HEK293 (cell line): ENCODE results near the gene RPL23.
A peak's percentile ranks its signal among the peaks of the same experiment; 100 is the strongest.

Source experiments
- CTCF ChIA-PET: fragments of 350-600 bp; formaldehyde crosslinking; extraction: SDS; loops from one replicate; lab custom pipeline; 2021; ENCODE audit warnings: antibody characterized with exemption; lab: Yijun Ruan, JAX
- POLR2A ChIA-PET: fragments of 300-600 bp; formaldehyde crosslinking; extraction: SDS; loops from one replicate; lab custom pipeline; 2020; ENCODE audit warnings: antibody characterized with exemption, inconsistent platforms; lab: Yijun Ruan, JAX
- H3K27ac ChIP-seq: fragments of 200-500 bp; sonication (Bioruptor generic); 2 replicates; pipeline ENCODE4 v1.5.1; 2014; ENCODE audit warnings: low read depth, low read length, control low read depth, inconsistent platforms; ENCODE audit errors: extremely low read depth
- H3K36me3 ChIP-seq, 2 experiments: fragments of 200-500 bp in 1 of 2; sonication (Bioruptor generic) in 1 of 2; 1 replicate in 1 of 2; 2 replicates in 1 of 2; pipeline ENCODE4 v1.5.1; 2014 to 2017; ENCODE audit warnings: inconsistent platforms in 2 of 2, low read length in 2 of 2; ENCODE audit not compliant: control insufficient read depth in 2 of 2, insufficient read depth in 1 of 2
- H3K4me1 ChIP-seq: fragments of 200-500 bp; sonication (Bioruptor generic); 2 replicates; pipeline ENCODE4 v1.5.1; 2014; ENCODE audit warnings: mild to moderate bottlenecking, low read length, inconsistent platforms; ENCODE audit not compliant: control insufficient read depth, insufficient read depth
- H3K4me3 ChIP-seq: 2 replicates; pipeline ENCODE4 v1.5.1; 2011; ENCODE audit warnings: low read depth, mild to moderate bottlenecking, control low read depth, low read length, moderate library complexity
- H3K9me3 ChIP-seq: fragments of 200-500 bp; sonication (Bioruptor generic); 2 replicates; pipeline ENCODE4 v1.5.1; 2014; ENCODE audit warnings: low read depth, low read length, inconsistent platforms; ENCODE audit not compliant: control insufficient read depth, insufficient read depth
- CTCF ChIP-seq: fragments of 450-650 bp; formaldehyde crosslinking; IDR thresholded peaks from 2 replicates; pipeline ENCODE4 v1.5.1; 2016; ENCODE audit warnings: missing biosample characterization, missing genetic modification characterization
- GLIS1 ChIP-seq: fragments of 450-650 bp; formaldehyde crosslinking; IDR thresholded peaks from 2 replicates; pipeline ENCODE4 v1.5.1; 2016; ENCODE audit warnings: missing biosample characterization, missing genetic modification characterization
- HIC1 ChIP-seq: fragments of 450-650 bp; formaldehyde crosslinking; IDR thresholded peaks from 2 replicates; pipeline ENCODE4 v1.5.1; 2016; ENCODE audit warnings: missing biosample characterization, missing genetic modification characterization
- OVOL3 ChIP-seq: fragments of 450-650 bp; formaldehyde crosslinking; IDR thresholded peaks from 2 replicates; pipeline ENCODE4 v1.5.1; 2016; ENCODE audit warnings: missing biosample characterization, missing genetic modification characterization
- ZFHX2 ChIP-seq: fragments of 450-650 bp; formaldehyde crosslinking; conservative IDR thresholded peaks from 2 replicates; pipeline ENCODE4 v1.5.1; 2016; ENCODE audit warnings: missing biosample characterization, missing genetic modification characterization
- ZFP69B ChIP-seq: fragments of 450-650 bp; formaldehyde crosslinking; IDR thresholded peaks from 2 replicates; pipeline ENCODE4 v1.5.1; 2016; ENCODE audit warnings: missing biosample characterization, missing genetic modification characterization
- ZNF121 ChIP-seq: fragments of 450-650 bp; formaldehyde crosslinking; IDR thresholded peaks from 2 replicates; pipeline ENCODE4 v1.5.1; 2016; ENCODE audit warnings: missing biosample characterization, missing genetic modification characterization
- ZNF341 ChIP-seq: fragments of 450-650 bp; formaldehyde crosslinking; IDR thresholded peaks from 2 replicates; pipeline ENCODE4; 2016; ENCODE audit warnings: low read depth, missing biosample characterization, missing genetic modification characterization
- ZNF449 ChIP-seq: fragments of 450-650 bp; formaldehyde crosslinking; IDR thresholded peaks from 2 replicates; pipeline ENCODE4 v1.5.1; 2017; ENCODE audit warnings: missing biosample characterization, mild to moderate bottlenecking, missing genetic modification characterization, moderate library complexity
- ZNF521 ChIP-seq: fragments of 450-650 bp; formaldehyde crosslinking; IDR thresholded peaks from 2 replicates; pipeline ENCODE4 v1.5.1; 2017; ENCODE audit warnings: missing biosample characterization, mild to moderate bottlenecking, missing genetic modification characterization
- ZNF558 ChIP-seq: fragments of 450-650 bp; formaldehyde crosslinking; IDR thresholded peaks from 2 replicates; pipeline ENCODE4 v1.5.1; 2016; ENCODE audit warnings: missing biosample characterization, missing genetic modification characterization
- ZNF600 ChIP-seq: fragments of 450-650 bp; formaldehyde crosslinking; IDR thresholded peaks from 2 replicates; pipeline ENCODE4 v1.5.1; 2016; ENCODE audit warnings: missing biosample characterization, missing genetic modification characterization

Gene RPL23

GRCh38 chr17:38851434-38851833 is 2.1 kb downstream of the RPL23 start:
- peak overlapping the region; percentile 99; the same call in 1 of the 2 replicates for H3K27ac ChIP-seq

GRCh38 chr17:38850374-38850773 is 3.1 kb downstream of the RPL23 start:
- Histone ChIP-seq H3K9me3 (no peaks in the 10 kb centered on the region), H3K36me3 (peaks cover 62 to 69% of the 10 kb centered on the region in 2 experiments)
- POLR2A ChIA-PET, result interaction anchor here (0.5 to 2.4 kb wide), 6 partner anchors 19 to 302 kb away, joined by 3 to 8 read pairs (median 6); partner anchors contain the start of gene LASP1

More at GRCh38 chr17:38851434-38851833, 2.1 kb downstream of the RPL23 start:
- TF ChIP-seq HIC1 (no peak), CTCF (no peak), ZNF449 (tag by site-specific recombination) (no peak)
- ChIA-PET CTCF (interaction anchor here (0.7 to 1.9 kb wide), 2 partner anchors 324 to 577 kb away, joined by 3 to 5 read pairs; no protein-coding TSS in a partner anchor), POLR2A (interaction anchor here (2.4 kb wide), 1 partner anchor 18 kb away, joined by 8 read pairs; the partner anchor contains the start of gene LASP1)
- Histone ChIP-seq H3K36me3 (peaks cover 59 to 68% of the 10 kb centered on the region in 2 experiments), H3K4me3 (peak overlapping the region; percentile 86), H3K9me3 (no peaks in the 10 kb centered on the region), H3K4me1 (peaks cover 3% of the 10 kb centered on the region)

GRCh38 chr17:38848939-38849605 is 4.4 kb downstream of the RPL23 start:
- ChIA-PET CTCF (interaction anchor here (1.2 kb wide), 1 partner anchor 303 kb away, joined by 3 read pairs; no protein-coding TSS in a partner anchor), POLR2A (interaction anchor here (0.9 to 2.7 kb wide), 12 partner anchors 9 to 304 kb away, joined by 3 to 13 read pairs (median 6); partner anchors contain the start of genes CWC25 and LASP1)
- H3K4me1 ChIP-seq, result peaks cover 3% of the 10 kb centered on the region
- H3K9me3 ChIP-seq, result no peaks in the 10 kb centered on the region
- no peak overlapping the region for H3K4me3 ChIP-seq
- H3K36me3 ChIP-seq, result peaks cover 62 to 69% of the 10 kb centered on the region in 2 experiments
- TF ChIP-seq ZFHX2 (tag by site-specific recombination) (no peak), ZNF558 (no peak), ZFP69B (no peak), ZNF121 (tag by site-specific recombination) (peak; percentile 71; the same call in 1 of the 2 replicates), ZNF521 (tag by site-specific recombination) (no peak)
- 0 out of 2 replicates have a peak overlapping the region, but pooled peaks have one; percentile 3 for H3K27ac ChIP-seq

More at GRCh38 chr17:38850374-38850773, 3.1 kb downstream of the RPL23 start:
- H3K4me1 ChIP-seq, result peaks cover 3% of the 10 kb centered on the region
- CTCF ChIA-PET, result interaction anchor here (1.2 kb wide), 1 partner anchor 314 kb away, joined by 3 read pairs; no protein-coding TSS in a partner anchor
- H3K4me3 ChIP-seq, result no peak overlapping the region
- TF ChIP-seq GLIS1 (peak; percentile 6; the same call in 1 of the 2 replicates), OVOL3 (tag by site-specific recombination) (no peak)
- no peak overlapping the region for H3K27ac ChIP-seq

- peaks cover 62 to 69% of the 10 kb centered on the region in 2 experiments for H3K36me3 ChIP-seq
- no peak overlapping the region for H3K27ac ChIP-seq
Measured at GRCh38 chr17:38848557-38848891, 5.0 kb downstream of the RPL23 start.

More at GRCh38 chr17:38848557-38848891, 5.0 kb downstream of the RPL23 start:
- Histone ChIP-seq H3K4me3 (no peak overlapping the region), H3K9me3 (no peaks in the 10 kb centered on the region), H3K4me1 (peaks cover 3% of the 10 kb centered on the region)
- ChIA-PET CTCF (interaction anchor here (1.2 kb wide), 1 partner anchor 304 kb away, joined by 3 read pairs; no protein-coding TSS in a partner anchor), POLR2A (interaction anchor here (0.6 to 2.7 kb wide), 11 partner anchors 8 to 172 kb away, joined by 3 to 13 read pairs (median 4); partner anchors contain the start of genes CWC25 and LASP1)
- TF ChIP-seq ZNF341 (no peak), ZNF600 (tag by site-specific recombination) (peak; percentile 64; the same call in 1 of the 2 replicates)
